ENCODE measurements around the gene SERP2.

Gene SERP2

GRCh38 chr13:44411841-44412240 lies 38.2 kb downstream of the SERP2 start:
- no peak overlapping the region for H3K4me3 ChIP-seq (ENCODE audit: control insufficient read depth, low read depth, low read length)
- TF ChIP-seq CTCF (conservative IDR thresholded peaks at IDR 0.05; ENCODE audit: control insufficient read depth, insufficient read depth, low read depth, low read length) = no peak
- DNase-seq (ENCODE audit: low read depth) = no peak

- DNase-seq (ENCODE audit: low read depth) = no peak
- H3K4me3 ChIP-seq (ENCODE audit: control insufficient read depth, low read depth, low read length) = no peak overlapping the region
- TF ChIP-seq CTCF (conservative IDR thresholded peaks at IDR 0.05; ENCODE audit: control insufficient read depth, insufficient read depth, low read depth, low read length) = no peak
Measured at GRCh38 chr13:44412346-44412935, 38.8 kb downstream of the SERP2 start.

- DNase-seq (ENCODE audit: low read depth) = no peak
- no peak for TF ChIP-seq CTCF (conservative IDR thresholded peaks at IDR 0.05; ENCODE audit: control insufficient read depth, insufficient read depth, low read depth, low read length)
- H3K4me3 ChIP-seq (ENCODE audit: control insufficient read depth, low read depth, low read length) = no peak overlapping the region
Measured at GRCh38 chr13:44413095-44413494, 39.5 kb downstream of the SERP2 start.

- TF ChIP-seq CTCF (conservative IDR thresholded peaks at IDR 0.05; ENCODE audit: control insufficient read depth, insufficient read depth, low read depth, low read length) = no peak
Measured at GRCh38 chr13:44414716-44415115, 41.1 kb downstream of the SERP2 start.

GRCh38 chr13:44415815-44416214 lies 42.2 kb downstream of the SERP2 start:
- no peak overlapping the region for H3K4me3 ChIP-seq (ENCODE audit: control insufficient read depth, low read depth, low read length)
- no peak for DNase-seq (ENCODE audit: low read depth)
- no peak for TF ChIP-seq CTCF (conservative IDR thresholded peaks at IDR 0.05; ENCODE audit: control insufficient read depth, insufficient read depth, low read depth, low read length)

More at GRCh38 chr13:44414716-44415115, 41.1 kb downstream of the SERP2 start:
- DNase-seq (ENCODE audit: low read depth) = no peak
- no peak overlapping the region for H3K4me3 ChIP-seq (ENCODE audit: control insufficient read depth, low read depth, low read length)

GRCh38 chr13:44416301-44416700 lies 42.7 kb downstream of the SERP2 start:
- TF ChIP-seq CTCF (conservative IDR thresholded peaks at IDR 0.05; ENCODE audit: control insufficient read depth, insufficient read depth, low read depth, low read length) = no peak
- DNase-seq (ENCODE audit: low read depth) = no peak
- no peak overlapping the region for H3K4me3 ChIP-seq (ENCODE audit: control insufficient read depth, low read depth, low read length)

- no peak for DNase-seq (ENCODE audit: low read depth)
- TF ChIP-seq CTCF (conservative IDR thresholded peaks at IDR 0.05; ENCODE audit: control insufficient read depth, insufficient read depth, low read depth, low read length) = no peak
- no peak overlapping the region for H3K4me3 ChIP-seq (ENCODE audit: control insufficient read depth, low read depth, low read length)
Measured at GRCh38 chr13:44416744-44417143, 43.1 kb downstream of the SERP2 start.
